Forelimb muscle (tissue), 1 donor: Measurements from ENCODE around the gene CCL8. TPM values are rescaled to one million over a fixed set of nuclear protein-coding genes. Genes with fewer than 3 reads are reported as not detected.
"Not testable (repeated sequence)": the region's sequence is repeated elsewhere in the genome, so short reads cannot be mapped to it uniquely, and the experiment has no call there.

Experiments
- DNase-seq: peaks from one replicate; pipeline ENCODE4 v3.0.0-alpha.2; 2013; ENCODE audit warnings: low read depth
- polyA plus RNA-seq: library from polyadenylated mRNA; unstranded; fragments of 120-200 nt; gene quantifications from one replicate; pipeline ENCODE4 v1.2.1, GENCODE V29; 2013; ENCODE audit not compliant: insufficient read length

The CCL8 gene
- polyA plus RNA-seq, 1 donor = 0.68 TPM

- no peak for DNase-seq
These were observed 5.0 kb upstream of the CCL8 start for GRCh38 chr17:34314279-34314678.

- no peak for DNase-seq
These were observed 761 bp upstream of the CCL8 start for GRCh38 chr17:34318474-34318873.

DNA sequence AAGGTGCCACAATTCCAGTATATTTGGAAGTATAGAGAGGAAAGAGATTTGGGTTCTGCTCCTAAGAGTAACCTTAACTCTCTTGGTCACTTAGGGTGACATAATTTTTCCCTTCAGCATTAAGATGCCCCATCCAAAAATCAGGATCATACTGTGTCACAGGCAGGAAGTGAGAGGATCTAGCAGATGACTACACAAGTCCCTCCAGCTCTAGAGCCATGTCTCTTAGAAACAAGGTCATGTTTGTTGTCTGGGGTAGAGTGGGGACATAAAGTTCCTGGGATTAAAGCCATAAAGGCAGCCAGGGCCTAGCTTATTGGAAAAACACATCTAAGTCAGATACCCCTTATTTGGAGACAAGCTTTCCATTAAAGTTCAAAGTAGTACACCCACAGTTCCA, 2.7 kb downstream of the CCL8 start:
- DNase-seq = no peak

DNA sequence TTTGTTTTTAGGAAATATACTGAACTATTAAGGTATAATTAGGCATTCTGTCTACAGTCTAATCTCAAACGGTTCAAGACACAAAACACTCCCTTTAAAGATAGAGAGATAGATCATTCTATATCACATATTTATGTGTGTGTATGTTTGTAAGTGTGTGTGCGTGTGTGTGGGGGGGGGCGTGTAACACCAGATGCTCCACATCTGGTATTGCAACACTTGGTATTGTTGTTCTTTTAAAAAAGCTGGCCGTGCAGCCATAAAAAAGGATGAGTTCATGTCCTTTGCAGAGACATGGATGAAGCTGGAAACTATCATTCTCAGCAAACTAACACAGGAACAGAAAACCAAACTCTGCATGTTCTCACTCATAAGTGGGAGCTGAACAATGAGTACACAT, 8.3 kb downstream of the CCL8 start:
- DNase-seq = not testable (repeated sequence)

DNA sequence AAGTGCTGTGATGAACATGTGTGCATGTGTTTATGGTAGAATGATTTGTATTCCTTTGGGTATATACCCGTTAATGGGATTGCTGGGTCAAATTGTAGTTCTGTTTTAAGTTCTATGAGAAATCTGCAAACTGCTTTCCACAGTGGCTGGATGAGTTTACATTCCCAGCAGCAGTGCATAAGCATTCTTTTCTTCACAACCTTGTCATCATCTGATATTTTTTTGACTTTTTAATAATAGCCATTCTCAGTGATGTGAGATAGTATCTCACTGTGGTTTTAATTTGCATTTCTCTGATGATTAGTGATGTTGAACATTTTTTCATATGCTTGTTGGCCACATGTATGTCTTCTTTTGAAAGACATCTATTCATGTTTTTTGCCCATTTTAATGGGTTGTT, 18.5 kb downstream of the CCL8 start:
- DNase-seq = no peak

GRCh38 chr17:34339138-34339770, 20.0 kb downstream of the CCL8 start:
- no peak for DNase-seq

DNA sequence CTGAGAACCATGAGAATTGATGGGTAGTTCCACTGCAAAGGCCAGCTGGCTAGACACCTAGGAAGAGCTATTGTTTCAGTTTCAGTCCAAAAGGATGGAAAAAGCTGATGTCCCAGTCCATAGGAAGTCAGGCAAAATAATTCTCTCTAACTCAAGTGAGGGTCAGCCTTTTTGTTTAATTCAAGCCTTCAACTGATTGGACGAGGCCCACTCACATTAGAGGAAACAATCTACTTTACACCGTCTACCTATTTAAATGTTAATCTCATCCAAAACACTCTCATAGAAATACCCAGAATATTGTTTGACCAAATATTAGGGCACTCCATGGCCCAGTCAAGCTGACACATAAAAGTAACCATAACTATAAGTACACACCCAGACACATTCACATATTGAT, 22.7 kb downstream of the CCL8 start:
- DNase-seq = no peak

GRCh38 chr17:34347063-34347462, 27.8 kb downstream of the CCL8 start:
- no peak for DNase-seq

DNA sequence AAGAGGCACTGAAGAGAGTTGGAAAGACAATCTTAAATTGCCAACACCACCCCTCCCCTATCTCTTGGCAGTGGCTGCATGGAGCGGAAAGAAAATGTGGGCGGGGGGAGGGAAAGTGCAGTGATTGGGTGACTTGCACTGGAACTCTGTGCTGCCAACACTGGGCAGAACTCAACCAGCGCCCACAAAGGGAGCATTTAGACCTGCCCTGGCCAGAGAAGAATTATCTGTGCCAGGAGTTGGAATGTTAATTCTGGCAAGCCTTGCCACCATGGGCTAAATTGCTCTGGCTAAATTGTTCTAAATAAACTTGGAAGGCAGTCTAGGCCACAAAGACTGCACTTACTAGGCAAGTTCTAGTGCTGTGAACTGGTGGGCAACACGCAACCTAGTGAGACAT, 30.5 kb downstream of the CCL8 start:
- DNase-seq = no peak

DNA sequence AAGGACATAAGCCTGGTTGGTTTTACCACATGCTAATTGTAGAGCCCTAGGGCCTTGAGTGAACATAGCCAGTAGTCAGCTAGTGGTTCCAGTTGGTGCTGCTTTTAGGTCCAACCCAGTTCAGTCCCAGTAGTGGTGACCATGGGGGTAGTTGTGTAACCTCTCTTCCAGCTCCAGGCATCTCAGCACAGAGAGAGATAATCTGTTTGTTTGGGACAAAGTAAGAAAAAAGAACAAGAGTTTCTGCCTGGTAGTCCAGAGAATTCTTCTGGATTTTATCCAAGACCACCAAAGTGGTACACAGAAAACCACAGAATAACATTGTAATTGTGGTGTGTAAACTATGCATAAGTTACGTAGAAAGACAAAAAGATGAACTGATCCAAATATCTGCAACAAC, 31.9 kb downstream of the CCL8 start:
- no peak for DNase-seq

- DNase-seq = no peak
These were observed 33.0 kb downstream of the CCL8 start for GRCh38 chr17:34352191-34352590.

DNA sequence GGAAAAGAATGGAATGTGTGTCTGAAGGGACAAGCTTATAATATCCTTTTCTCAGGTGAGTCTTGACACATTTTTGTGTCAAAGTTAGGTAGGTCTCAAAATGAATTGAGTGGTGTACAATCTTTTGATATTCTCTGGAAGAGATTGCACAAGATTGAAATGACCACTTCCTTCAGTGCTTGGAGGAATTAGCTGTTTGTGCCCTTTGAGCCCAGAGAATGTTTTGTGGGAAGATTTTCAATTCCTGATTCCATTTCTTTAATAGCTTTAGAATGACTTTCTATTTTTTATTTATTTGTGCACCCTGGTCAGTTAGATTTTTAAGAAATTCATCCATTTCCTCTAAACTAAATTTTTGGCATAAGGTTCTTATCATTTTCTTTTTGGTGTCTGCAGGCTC, 35.4 kb downstream of the CCL8 start:
- no peak for DNase-seq

- no peak for DNase-seq
These were observed 37.0 kb downstream of the CCL8 start, which contains the start of gene CCL13 for GRCh38 chr17:34356194-34356593. TSS of gene CCL13 (plus strand) at chr17:34356480. CDS start at chr17:34356527, 47 bp downstream.

DNA sequence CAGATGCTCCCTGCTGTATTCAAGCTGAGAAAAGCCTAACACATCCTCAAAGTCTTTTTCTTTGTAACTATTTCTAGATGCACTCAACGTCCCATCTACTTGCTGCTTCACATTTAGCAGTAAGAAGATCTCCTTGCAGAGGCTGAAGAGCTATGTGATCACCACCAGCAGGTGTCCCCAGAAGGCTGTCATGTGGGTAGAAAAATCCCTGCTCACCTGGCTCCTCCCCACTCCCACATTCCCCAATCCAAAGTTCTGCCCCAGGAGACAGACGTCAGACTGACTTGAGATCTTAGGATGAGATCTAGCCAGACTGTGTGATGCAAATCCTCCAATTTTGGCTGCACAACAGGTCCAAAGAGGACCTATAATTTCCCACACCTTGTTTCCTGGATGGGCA, 38.2 kb downstream of the CCL8 start:
- DNase-seq = no peak

GRCh38 chr17:34358631-34359030, 39.4 kb downstream of the CCL8 start:
- DNase-seq = no peak

- DNase-seq = no peak
These were observed 41.5 kb downstream of the CCL8 start for GRCh38 chr17:34360601-34361270.

- peak; percentile 53 for DNase-seq
These were observed 42.3 kb downstream of the CCL8 start for GRCh38 chr17:34361478-34362061.

DNA sequence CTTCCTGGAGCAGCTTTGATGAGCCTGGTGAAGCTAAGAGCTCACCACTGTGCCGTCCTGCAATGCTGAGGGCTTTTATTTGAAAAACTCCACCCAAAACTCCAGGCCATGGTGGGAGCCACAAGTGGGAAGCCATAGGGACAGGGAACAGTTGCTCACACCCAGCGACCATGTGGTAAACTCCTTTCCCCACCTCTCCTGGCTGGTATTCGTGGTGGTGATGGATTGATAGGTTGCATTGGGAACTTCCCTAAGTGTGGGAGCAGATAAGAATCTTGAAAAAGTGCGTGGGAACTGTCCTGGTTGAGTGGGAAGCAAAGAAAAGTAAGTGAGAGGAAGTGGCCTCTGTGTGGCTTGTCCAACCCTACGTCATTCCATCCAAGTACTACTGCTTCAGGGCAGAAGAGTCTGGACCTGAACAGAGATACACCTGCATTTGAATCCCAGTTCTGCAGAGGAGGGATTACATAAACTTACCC, 44.0 kb downstream of the CCL8 start, which contains the start of gene CCL1:
Gene CCL1 (minus strand): TSS at position 51 of the 479 bp plus-strand sequence. CDS start 72 bp downstream, outside the sequence.
- no peak for DNase-seq

DNA sequence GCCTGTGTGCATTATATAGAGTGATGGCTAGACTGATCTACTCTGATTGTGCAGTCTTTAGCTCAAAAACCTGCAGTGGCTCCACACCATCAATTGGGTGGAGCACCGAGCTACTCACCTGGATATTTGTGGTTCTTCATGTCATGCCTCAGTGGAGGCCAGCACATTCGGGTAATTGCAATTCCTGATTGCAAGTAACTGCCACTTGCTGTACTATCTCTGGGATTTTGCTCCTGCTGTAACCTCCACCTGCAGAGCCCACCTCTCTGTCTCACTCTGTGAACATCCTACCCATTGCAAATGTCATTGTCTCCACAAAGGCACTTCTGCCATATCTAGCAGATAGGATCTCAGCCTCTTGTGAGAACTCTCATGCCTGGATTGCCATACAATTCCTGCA, 45.5 kb downstream of the CCL8 start:
- DNase-seq = no peak

DNA sequence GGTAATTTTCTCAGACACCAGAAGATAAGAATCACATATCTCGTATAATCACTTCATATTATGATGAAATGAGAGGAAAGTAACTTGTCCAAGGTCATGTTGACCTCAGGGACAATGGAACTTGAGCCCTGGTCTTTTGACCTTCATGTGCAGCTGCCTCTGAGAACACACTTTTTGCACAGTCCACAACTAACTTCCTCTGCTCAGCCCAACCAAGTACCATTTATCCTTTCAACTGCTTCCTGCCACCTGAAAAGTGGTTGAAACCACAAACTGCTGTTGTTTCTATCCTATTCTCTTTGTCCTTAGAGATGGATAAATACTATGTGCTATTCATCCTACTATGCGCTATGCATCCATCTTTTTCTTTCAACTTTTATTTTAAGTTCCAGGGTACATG, 46.1 kb downstream of the CCL8 start:
- DNase-seq = no peak

DNA sequence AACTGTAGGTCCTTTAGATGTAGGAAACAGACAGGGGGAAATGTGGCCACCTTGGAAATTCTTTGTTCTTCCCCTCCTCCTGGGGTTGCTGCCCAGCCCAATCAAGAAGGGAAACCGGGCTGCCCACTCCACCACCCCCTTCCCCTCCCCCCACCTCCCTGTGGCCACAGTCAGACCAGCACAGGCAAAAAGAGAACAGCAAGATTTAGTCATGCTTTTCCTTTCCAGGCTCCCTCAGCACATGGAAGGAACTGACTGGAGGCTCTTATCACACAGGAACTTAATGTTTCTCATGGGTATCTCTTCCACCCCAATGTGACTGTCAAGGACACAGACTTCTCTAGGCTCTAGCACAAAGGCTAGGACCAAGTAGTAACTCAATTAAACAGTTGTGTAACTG, 46.8 kb downstream of the CCL8 start:
- no peak for DNase-seq

GRCh38 chr17:34366529-34367107, 47.4 kb downstream of the CCL8 start:
- DNase-seq = no peak
